CD14-positive monocyte (primary cell): ENCODE measurements around the gene THBS3. TPM values are rescaled to one million over a fixed set of nuclear protein-coding genes. Genes with fewer than 3 reads are reported as not detected.

ENCODE experiments used
- DNase-seq, 3 donors: peaks; one replicate each; pipeline ENCODE4 v3.0.0-alpha.2; 2011 to 2022
- H2AFZ ChIP-seq: 2 replicates; pipeline ENCODE4 v1.6.0; 2012; ENCODE audit warnings: mild to moderate bottlenecking, low read depth, low read length, inconsistent platforms; ENCODE audit not compliant: insufficient read depth, poor library complexity, severe bottlenecking
- H3K27ac ChIP-seq, 2 donors: 1 replicate in 1 of 2; 2 replicates in 1 of 2; pipeline ENCODE4 v1.5.1; 2012 to 2013; ENCODE audit warnings: low read length in 2 of 2, control low read depth in 1 of 2, inconsistent platforms in 1 of 2, low read depth in 1 of 2, mild to moderate bottlenecking in 1 of 2
- H3K27me3 ChIP-seq, 2 donors: one replicate each; pipeline versions ENCODE4 v1.6.0 to v1.6.1; 2011 to 2013; ENCODE audit warnings: low read length in 2 of 2; ENCODE audit not compliant: control insufficient read depth in 2 of 2, insufficient read depth in 2 of 2
- H3K36me3 ChIP-seq, 2 donors: replicated peaks in 1 of 2; 1 replicate in 1 of 2; 2 replicates in 1 of 2; pipeline versions ENCODE4 v1.5.1 to v1.6.1; 2012 to 2013; ENCODE audit warnings: low read length in 2 of 2, control low read depth in 1 of 2, inconsistent platforms in 1 of 2, mild to moderate bottlenecking in 1 of 2; ENCODE audit not compliant: insufficient read depth in 2 of 2, control insufficient read depth in 1 of 2
- H3K4me1 ChIP-seq, 2 donors: 1 replicate in 1 of 2; 2 replicates in 1 of 2; pipeline versions ENCODE4 v1.5.1 to v1.6.1; 2012 to 2013; ENCODE audit warnings: low read length in 2 of 2, control low read depth in 1 of 2, inconsistent platforms in 1 of 2, mild to moderate bottlenecking in 1 of 2, moderate library complexity in 1 of 2; ENCODE audit not compliant: insufficient read depth in 2 of 2, control insufficient read depth in 1 of 2
- H3K4me2 ChIP-seq: replicated peaks from 2 replicates; pipeline ENCODE3; 2012; ENCODE audit warnings: low read length, moderate library complexity, mild to moderate bottlenecking; ENCODE audit not compliant: poor library complexity, severe bottlenecking; ENCODE audit errors: extremely low read depth
- H3K4me3 ChIP-seq, 3 experiments: fragments of 200-600 bp in 1 of 3; sonication (generic) in 1 of 3; replicated peaks in 1 of 3; 1 replicate in 2 of 3; 2 replicates in 1 of 3; pipeline ENCODE4 v1.5.1; 2011 to 2013; ENCODE audit warnings: low read length in 3 of 3, mild to moderate bottlenecking in 3 of 3, control low read depth in 2 of 3, low read depth in 2 of 3, inconsistent platforms in 1 of 3, moderate library complexity in 1 of 3
- H3K79me2 ChIP-seq: 2 replicates; pipeline ENCODE4 v1.6.0; 2012; ENCODE audit warnings: mild to moderate bottlenecking, control low read depth, inconsistent platforms, low read length, moderate library complexity; ENCODE audit not compliant: insufficient read depth
- H3K9ac ChIP-seq: 2 replicates; pipeline ENCODE4 v1.6.0; 2017; ENCODE audit warnings: low read length, mild to moderate bottlenecking; ENCODE audit not compliant: insufficient read depth, poor library complexity, severe bottlenecking
- H3K9me3 ChIP-seq, 2 donors: replicated peaks in 1 of 2; 1 replicate in 1 of 2; 2 replicates in 1 of 2; pipeline versions ENCODE4 v1.5.1 to v1.6.1; 2012 to 2013; ENCODE audit warnings: low read length in 2 of 2, control low read depth in 1 of 2; ENCODE audit not compliant: control insufficient read depth in 1 of 2, insufficient read depth in 1 of 2
- H4K20me1 ChIP-seq: 2 replicates; pipeline ENCODE4 v1.6.0; 2012; ENCODE audit warnings: mild to moderate bottlenecking, low read length, control low read depth, moderate library complexity; ENCODE audit not compliant: insufficient read depth
- H3K27ac Mint-ChIP-seq, 7 donors: one replicate each; pipeline ENCODE4 v1.8.0; 2020; ENCODE audit warnings: mild to moderate bottlenecking in 7 of 7, mixed read lengths in 7 of 7, moderate library complexity in 6 of 7, inconsistent platforms in 2 of 7
- H3K27me3 Mint-ChIP-seq, 3 donors: one replicate each; pipeline ENCODE4 v1.8.0; 2021 to 2022; ENCODE audit warnings: low read depth in 3 of 3, mild to moderate bottlenecking in 3 of 3, mixed read lengths in 3 of 3, moderate library complexity in 3 of 3, inconsistent platforms in 1 of 3
- H3K36me3 Mint-ChIP-seq, 2 donors: one replicate each; pipeline ENCODE4 v1.8.0; 2020; ENCODE audit warnings: mixed read lengths in 2 of 2, inconsistent platforms in 1 of 2, mild to moderate bottlenecking in 1 of 2
- H3K4me1 Mint-ChIP-seq: one replicate; pipeline ENCODE4 v1.8.0; 2020; ENCODE audit warnings: mild to moderate bottlenecking, mixed read lengths
- H3K4me3 Mint-ChIP-seq, 2 donors: one replicate each; pipeline ENCODE4 v1.8.0; 2020; ENCODE audit warnings: mild to moderate bottlenecking in 2 of 2, mixed read lengths in 2 of 2, moderate library complexity in 1 of 2
- H3K9me3 Mint-ChIP-seq, 7 donors: one replicate each; pipeline ENCODE4 v1.8.0; 2020 to 2022; ENCODE audit warnings: mixed read lengths in 7 of 7, mild to moderate bottlenecking in 6 of 7, moderate library complexity in 6 of 7, inconsistent platforms in 2 of 7
- WGBS: methylation state at CpG from one replicate; pipeline ENCODE4 v1.1.5; 2013; ENCODE audit warnings: missing lambda C conversion rate; ENCODE audit not compliant: insufficient coverage; 5-methylcytosine and 5-hydroxymethylcytosine counted together
- intact Hi-C, 2 donors: fragments of 100-400 bp; cut with micrococcal nuclease; formaldehyde crosslinking; loops; one replicate each; pipeline versions ENCODE4 v1.15.0 to v1.15.1; 2023
- polyA plus RNA-seq, 3 donors: library from polyadenylated mRNA; depleted of rRNA in 1 of 3; unstranded in 2 of 3; stranded (reverse) in 1 of 3; fragments of 300-500 nt in 2 of 3; fragments of >200 nt in 1 of 3; fragmentation: Illumina TruSeq in 2 of 3; gene quantifications; 1 replicate in 2 of 3; 2 replicates in 1 of 3; pipeline ENCODE4 v1.2.3, GENCODE V29; 2012 to 2021
- TF ChIP-seq, protein P1 (sequence below): fragments of 200-600 bp; IDR thresholded peaks from one replicate; pipeline ENCODE4 v1.8.0; 2022; ENCODE audit warnings: antibody characterized with exemption, mild to moderate bottlenecking

The THBS3 gene
- polyA plus RNA-seq, 3 donors, result 3.2 to 50.7 (median 5.3) TPM

DNA sequence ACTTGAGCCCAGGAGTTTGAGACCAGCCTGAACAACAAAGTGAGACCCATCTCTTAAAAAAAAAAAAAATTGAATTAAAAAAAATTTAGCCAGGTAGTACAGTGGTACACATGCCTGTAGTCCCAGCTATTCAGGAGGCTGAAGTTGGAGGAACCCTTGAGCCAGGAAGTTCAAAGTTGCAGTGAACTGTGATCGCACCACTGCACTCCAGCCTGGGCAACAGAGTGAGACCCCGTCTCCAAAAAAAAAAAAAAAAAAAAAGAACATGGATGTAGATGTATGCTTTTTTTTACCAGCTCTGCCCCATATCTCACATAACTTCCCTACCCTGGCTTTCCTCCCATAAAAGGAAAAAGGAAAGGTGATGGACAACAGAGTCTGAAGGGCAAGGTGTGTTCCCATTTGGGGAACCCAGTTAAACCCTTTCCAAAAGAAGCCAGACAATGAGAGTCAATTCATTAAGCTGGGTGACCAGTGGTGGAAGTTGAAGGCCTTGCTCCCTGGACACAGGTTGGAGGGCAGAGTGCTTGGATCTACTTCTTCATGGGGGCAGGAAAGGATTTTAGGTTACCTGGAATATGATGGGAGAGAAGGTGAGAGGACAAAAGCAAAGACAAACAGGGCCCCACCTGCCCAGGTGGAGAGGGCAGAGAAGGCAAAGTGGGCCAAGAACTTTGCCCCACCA lies 37.5 kb downstream of the THBS3 start:
- Histone ChIP-seq H3K9me3 (no peaks in the 10 kb centered on the region), H4K20me1 (no peaks in the 10 kb centered on the region), H3K27me3 (peaks cover 0 to 15% of the 10 kb centered on the region in 2 donors), H3K36me3 (peaks cover 14 to 19% of the 10 kb centered on the region in 2 donors), H3K27ac (no peak overlapping the region), H3K79me2 (peaks cover 21% of the 10 kb centered on the region), H3K4me3 (no peak overlapping the region), H3K9ac (no peak overlapping the region), H3K4me1 (peaks cover 44 to 47% of the 10 kb centered on the region in 2 donors), H3K4me2 (no peak overlapping the region), H2AFZ (no peak overlapping the region)
- WGBS, result no CpG with 5 or more reads among the region's 2 CpGs
- TF ChIP-seq, protein P1, sequence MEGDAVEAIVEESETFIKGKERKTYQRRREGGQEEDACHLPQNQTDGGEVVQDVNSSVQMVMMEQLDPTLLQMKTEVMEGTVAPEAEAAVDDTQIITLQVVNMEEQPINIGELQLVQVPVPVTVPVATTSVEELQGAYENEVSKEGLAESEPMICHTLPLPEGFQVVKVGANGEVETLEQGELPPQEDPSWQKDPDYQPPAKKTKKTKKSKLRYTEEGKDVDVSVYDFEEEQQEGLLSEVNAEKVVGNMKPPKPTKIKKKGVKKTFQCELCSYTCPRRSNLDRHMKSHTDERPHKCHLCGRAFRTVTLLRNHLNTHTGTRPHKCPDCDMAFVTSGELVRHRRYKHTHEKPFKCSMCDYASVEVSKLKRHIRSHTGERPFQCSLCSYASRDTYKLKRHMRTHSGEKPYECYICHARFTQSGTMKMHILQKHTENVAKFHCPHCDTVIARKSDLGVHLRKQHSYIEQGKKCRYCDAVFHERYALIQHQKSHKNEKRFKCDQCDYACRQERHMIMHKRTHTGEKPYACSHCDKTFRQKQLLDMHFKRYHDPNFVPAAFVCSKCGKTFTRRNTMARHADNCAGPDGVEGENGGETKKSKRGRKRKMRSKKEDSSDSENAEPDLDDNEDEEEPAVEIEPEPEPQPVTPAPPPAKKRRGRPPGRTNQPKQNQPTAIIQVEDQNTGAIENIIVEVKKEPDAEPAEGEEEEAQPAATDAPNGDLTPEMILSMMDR, result no peak
- H3K27me3 Mint-ChIP-seq, result peaks cover 20 to 39% (median 38%) of the 10 kb centered on the region in 3 donors
- peaks cover 43% of the 10 kb centered on the region for H3K4me1 Mint-ChIP-seq
- H3K9me3 Mint-ChIP-seq, result peaks cover 0 to 3% (median 0%) of the 10 kb centered on the region in 7 donors
- peaks cover 19 to 30% of the 10 kb centered on the region in 2 donors for H3K36me3 Mint-ChIP-seq
- no peak for DNase-seq
- intact Hi-C loops, result loop anchor here in 1 of 2 donors (5.0 kb wide), 1 partner anchor 33 kb away; the partner anchor contains the start of gene SLC50A1
- H3K4me3 Mint-ChIP-seq, result no peak overlapping the region
- H3K27ac Mint-ChIP-seq, result no peak overlapping the region

GRCh38 chr1:155169541-155169940 lies 38.2 kb downstream of the THBS3 start:
- Histone ChIP-seq H3K27ac (no peak overlapping the region), H4K20me1 (no peaks in the 10 kb centered on the region), H3K36me3 (peaks cover 14 to 19% of the 10 kb centered on the region in 2 donors), H3K9ac (no peak overlapping the region), H3K27me3 (peaks cover 0 to 15% of the 10 kb centered on the region in 2 donors), H3K79me2 (peaks cover 21% of the 10 kb centered on the region), H3K9me3 (no peaks in the 10 kb centered on the region), H3K4me3 (no peak overlapping the region), H3K4me2 (no peak overlapping the region), H2AFZ (no peak overlapping the region), H3K4me1 (peaks cover 38 to 40% of the 10 kb centered on the region in 2 donors)
- Mint-ChIP-seq H3K27me3 (peaks cover 19 to 34% (median 31%) of the 10 kb centered on the region in 3 donors), H3K4me3 (no peak overlapping the region), H3K4me1 (peaks cover 37% of the 10 kb centered on the region), H3K36me3 (peaks cover 19 to 30% of the 10 kb centered on the region in 2 donors), H3K9me3 (peaks cover 0 to 7% (median 4%) of the 10 kb centered on the region in 7 donors), H3K27ac (no peak overlapping the region)
- no peak for DNase-seq
- intact Hi-C loops, result loop anchor here in 1 of 2 donors (5.0 kb wide), 1 partner anchor 42 kb away; the partner anchor contains the start of gene EFNA1
- TF ChIP-seq, protein P1, result no peak
- 100% methylated on average over 2 of the region's 5 CpGs for WGBS
